ENCODE data around the gene NCKAP1. TPM values are rescaled to one million over a fixed set of nuclear protein-coding genes. Genes with fewer than 3 reads are reported as not detected.
"Not testable (repeated sequence)": the region's sequence is repeated elsewhere in the genome, so short reads cannot be mapped to it uniquely, and the experiment has no call there.

Gene NCKAP1
- total RNA-seq, 4 donors from 2014 or later = 185 to 345 (median 292) TPM

DNA sequence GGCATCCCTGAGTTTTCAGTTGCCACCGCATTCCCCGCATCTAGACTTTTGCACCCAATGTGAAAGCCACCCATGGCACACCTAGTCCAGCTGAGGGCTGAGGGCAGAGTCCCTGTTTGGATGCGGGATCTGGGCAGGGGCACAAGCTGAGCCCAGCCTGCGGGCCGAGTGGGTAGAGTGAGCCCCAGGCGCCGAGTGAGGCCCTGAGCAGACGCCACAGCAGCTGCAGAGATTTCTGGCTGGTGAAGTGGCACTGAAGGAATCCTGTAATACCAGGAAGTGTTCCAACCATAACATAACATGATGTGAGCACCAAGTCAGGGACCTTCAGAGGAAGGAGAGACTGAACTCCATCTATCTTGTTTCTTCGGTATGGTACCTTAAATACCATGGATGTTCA is 144.1 kb downstream of the NCKAP1 start:
- H3K4me1 ChIP-seq = peaks cover 0 to 4% (median 0%) of the 10 kb centered on the region in 3 donors
- H3K4me3 ChIP-seq = no peak overlapping the region
- ATAC-seq = peak; percentile 57
- peak overlapping the region in 1 of 4 donors; percentile 53 for H3K27ac ChIP-seq
- no peaks in the 10 kb centered on the region for H3K27me3 ChIP-seq
- 79 to 97% methylated on average over 1 to 4 of the region's 9 CpGs for WGBS, 2 donors (ENCODE audit: low coverage in 1 of 2)
- no peak for TF ChIP-seq CTCF (IDR thresholded peaks at IDR 0.05)
- no peak for TF ChIP-seq POLR2AphosphoS5 (IDR thresholded peaks at IDR 0.05)
- no peak for TF ChIP-seq EP300 (IDR thresholded peaks at IDR 0.05)
- TF ChIP-seq POLR2A (IDR thresholded peaks at IDR 0.05) = no peak
- no peaks in the 10 kb centered on the region for H3K9me3 ChIP-seq
- no peaks in the 10 kb centered on the region for H3K36me3 ChIP-seq

DNA sequence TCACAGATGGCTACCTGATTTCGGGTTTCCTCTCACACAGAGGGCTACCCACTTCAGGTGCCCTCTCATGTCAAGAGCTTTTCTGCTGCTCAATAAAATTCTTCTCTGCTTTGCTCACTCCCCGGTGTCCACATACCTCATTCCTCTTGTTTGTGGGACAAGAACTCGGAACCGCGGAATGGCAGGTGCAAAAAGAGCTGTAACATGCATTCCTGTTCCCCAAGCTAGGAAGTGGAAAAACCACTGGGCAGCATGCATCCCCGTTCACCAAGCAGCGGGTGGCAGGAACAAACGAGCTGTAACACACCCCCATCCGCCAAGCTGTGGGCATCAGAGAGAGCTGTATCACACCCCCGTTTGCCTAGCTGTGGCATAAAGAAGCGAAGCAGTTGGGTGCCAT is 144.6 kb downstream of the NCKAP1 start:
- peak overlapping the region in 1 of 4 donors; percentile 53 for H3K27ac ChIP-seq
- ATAC-seq = peak; percentile 7
- no peak for TF ChIP-seq CTCF (IDR thresholded peaks at IDR 0.05)
- H3K4me3 ChIP-seq = no peak overlapping the region
- H3K27me3 ChIP-seq = no peaks in the 10 kb centered on the region
- no peaks in the 10 kb centered on the region for H3K9me3 ChIP-seq
- H3K36me3 ChIP-seq = no peaks in the 10 kb centered on the region
- peaks cover 0 to 4% (median 0%) of the 10 kb centered on the region in 3 donors for H3K4me1 ChIP-seq
- 94 to 100% methylated on average over 2 to 4 of the region's 11 CpGs for WGBS, 2 donors (ENCODE audit: low coverage in 1 of 2)

DNA sequence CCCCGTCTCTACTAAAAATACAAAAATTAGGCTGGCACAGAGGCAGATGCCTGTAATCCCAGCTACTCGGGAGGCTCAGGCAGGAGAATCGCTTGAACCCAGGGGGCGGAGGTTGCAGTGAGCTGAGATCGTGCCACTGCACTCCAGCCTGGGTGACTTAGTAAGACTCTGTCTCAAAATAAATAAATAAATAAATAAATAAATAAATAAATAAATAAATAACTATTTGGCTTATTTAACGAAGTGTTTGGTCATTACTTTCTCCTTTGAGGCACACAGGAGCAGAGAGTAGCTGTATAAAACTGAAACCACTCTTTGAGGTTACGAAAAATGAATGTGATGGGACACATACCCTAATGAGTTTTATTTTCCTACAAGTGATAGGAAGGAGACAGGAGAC is 145.2 kb downstream of the NCKAP1 start:
- 88 to 100% methylated on average over 2 to 6 of the region's 7 CpGs for WGBS, 2 donors (ENCODE audit: low coverage in 1 of 2)
- not testable (repeated sequence) for H3K36me3 ChIP-seq, ATAC-seq, H3K4me3 ChIP-seq, H3K27me3 ChIP-seq, H3K27ac ChIP-seq, H3K4me1 ChIP-seq, H3K9me3 ChIP-seq

- 58 to 60% methylated on average over 4 of the region's 4 CpGs for WGBS, 2 donors (ENCODE audit: low coverage in 1 of 2)
- ATAC-seq = no peak
- TF ChIP-seq EP300 (IDR thresholded peaks at IDR 0.05) (no peak), POLR2AphosphoS5 (IDR thresholded peaks at IDR 0.05) (no peak), POLR2A (IDR thresholded peaks at IDR 0.05) (no peak), CTCF (IDR thresholded peaks at IDR 0.05) (no peak)
- Histone ChIP-seq H3K4me1 (peaks cover 0 to 9% (median 0%) of the 10 kb centered on the region in 3 donors), H3K4me3 (no peak overlapping the region), H3K27me3 (no peaks in the 10 kb centered on the region), H3K9me3 (no peaks in the 10 kb centered on the region), H3K27ac (no peak overlapping the region), H3K36me3 (no peaks in the 10 kb centered on the region)
These were observed 146.6 kb downstream of the NCKAP1 start for GRCh38 chr2:182891611-182892010.

- Histone ChIP-seq H3K4me1 (peaks cover 0 to 9% (median 0%) of the 10 kb centered on the region in 3 donors), H3K27ac (no peak overlapping the region), H3K9me3 (no peaks in the 10 kb centered on the region), H3K27me3 (no peaks in the 10 kb centered on the region), H3K36me3 (no peaks in the 10 kb centered on the region), H3K4me3 (no peak overlapping the region)
- TF ChIP-seq CTCF (IDR thresholded peaks at IDR 0.05) = no peak
- TF ChIP-seq POLR2AphosphoS5 (IDR thresholded peaks at IDR 0.05) = no peak
- TF ChIP-seq EP300 (IDR thresholded peaks at IDR 0.05) = no peak
- no peak for TF ChIP-seq POLR2A (IDR thresholded peaks at IDR 0.05)
- 75 to 93% methylated on average over 3 of the region's 3 CpGs for WGBS, 2 donors (ENCODE audit: low coverage in 1 of 2)
- no peak for ATAC-seq
These were observed 147.4 kb downstream of the NCKAP1 start for GRCh38 chr2:182890773-182891378.

All from gastroesophageal sphincter (tissue), 4 donors.